Activated CD4-positive, alpha-beta T cell treated with anti-CD3 and anti-CD28 coated beads, Interleukin-2, Interleukin-6, amounts not matched to agents 100 ng/mL and 50 ng/mL, durations not matched to agents 16 hours and 8 hours (primary cell): ENCODE measurements around the gene SCRN2.
A peak's percentile ranks its signal among the peaks of the same experiment; 100 is the strongest.

Experiments
- DNase-seq: peaks from one replicate; pipeline ENCODE4 v3.0.0-alpha.2; 2020

The SCRN2 gene

DNA sequence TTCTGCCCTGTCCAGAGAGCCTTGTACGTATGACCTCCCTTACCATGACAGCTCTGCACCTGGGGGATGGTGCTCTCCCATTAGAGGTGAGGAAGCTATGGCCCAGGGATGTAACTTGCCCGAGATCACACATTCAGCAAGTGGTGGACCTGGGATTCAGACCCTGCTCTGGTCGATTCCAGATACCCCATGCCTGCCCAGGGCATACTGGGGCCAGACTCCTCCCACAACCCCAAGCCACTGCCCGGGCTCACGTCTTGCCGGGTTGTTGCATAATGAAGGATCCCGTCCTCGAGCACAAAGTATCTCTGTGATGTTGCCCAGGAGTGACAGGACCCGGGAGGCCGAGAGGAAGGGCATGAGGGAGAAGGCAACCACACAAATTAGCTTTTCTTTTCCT is 21.6 kb downstream of the SCRN2 start:
- no peak for DNase-seq

DNA sequence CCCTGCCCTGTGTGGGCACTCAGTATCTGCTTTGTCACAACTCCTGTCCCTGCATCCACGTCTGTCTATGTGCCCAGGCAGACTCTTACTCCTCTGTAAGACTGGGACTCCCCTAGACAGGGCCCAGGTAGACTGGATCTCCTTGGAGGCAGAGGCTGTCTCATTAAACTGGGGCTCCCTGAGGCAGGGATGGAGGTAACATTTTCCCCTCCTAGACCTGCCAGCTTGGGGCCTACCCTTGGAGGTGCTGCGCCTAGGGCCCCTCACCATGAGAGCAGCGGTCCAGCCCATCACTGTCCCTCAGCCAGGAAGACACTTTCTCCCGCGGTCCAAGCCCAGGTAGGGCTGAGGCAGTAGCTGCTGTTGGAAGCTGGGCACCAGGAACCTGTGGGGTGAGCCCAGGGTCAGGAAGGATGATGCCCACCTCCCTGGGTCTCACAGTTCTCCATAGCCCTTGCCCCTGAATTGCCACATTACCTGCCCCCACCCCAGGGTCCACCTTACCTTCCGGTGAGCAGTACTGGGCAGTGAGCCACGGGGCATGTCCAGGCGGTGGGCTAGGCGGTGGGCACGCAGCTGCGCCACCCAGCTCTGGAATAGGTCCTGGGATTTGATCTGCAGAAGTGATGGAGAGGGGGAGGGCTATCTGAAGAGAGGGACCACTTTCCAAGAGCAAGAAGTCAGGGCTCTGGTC is 22.9 kb downstream of the SCRN2 start:
- DNase-seq = no peak

DNA sequence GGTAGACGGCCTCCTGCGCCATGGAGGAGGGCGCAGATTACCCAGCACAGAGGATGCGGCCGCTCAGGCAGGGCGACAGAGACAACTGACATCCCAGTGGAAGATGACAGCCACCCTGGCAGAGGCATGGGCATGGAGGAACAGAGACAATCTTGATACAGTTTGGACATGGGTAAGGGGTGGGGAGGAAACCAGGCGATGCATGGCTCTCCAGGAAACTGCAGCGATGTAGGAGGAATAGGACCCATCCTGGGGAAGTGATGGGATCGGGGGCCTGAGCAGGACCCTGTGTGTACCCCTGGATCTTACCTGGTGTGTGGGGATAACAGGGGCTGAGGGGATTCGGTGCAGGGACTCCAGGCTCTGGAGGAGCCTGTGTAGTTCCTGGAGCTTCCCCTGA is 24.1 kb downstream of the SCRN2 start:
- DNase-seq = no peak

DNA sequence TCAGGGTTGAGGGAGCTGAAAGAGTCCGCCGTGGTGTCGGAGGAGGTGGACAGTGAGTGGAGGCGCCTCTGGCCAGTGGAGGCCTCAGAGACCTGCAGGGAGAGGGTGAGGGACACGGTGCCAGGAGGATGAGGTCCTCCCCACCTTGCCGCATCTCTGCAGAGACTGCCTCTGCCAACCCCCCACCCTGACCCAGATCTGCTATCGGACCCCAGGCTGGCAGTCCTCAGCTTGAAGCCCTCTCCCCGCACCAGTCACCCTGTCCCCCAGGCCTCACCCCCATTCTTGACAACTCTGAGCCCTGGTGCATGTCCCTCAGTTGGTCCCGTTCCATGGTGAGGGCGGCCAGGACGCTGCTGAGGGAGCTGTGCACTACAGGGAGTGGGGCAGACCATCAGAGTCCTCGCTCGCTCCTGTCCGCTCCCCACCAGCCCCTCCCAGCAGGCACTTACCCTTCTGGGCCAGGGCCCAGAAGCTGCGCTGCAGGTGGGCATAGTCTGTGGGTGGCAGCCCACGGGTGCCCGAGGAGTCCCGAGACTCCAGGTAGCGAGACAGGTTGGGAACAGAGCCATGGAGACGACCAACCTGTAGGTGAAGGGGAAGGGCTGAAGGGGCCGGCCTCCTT is 24.9 kb downstream of the SCRN2 start:
- DNase-seq = no peak

DNA sequence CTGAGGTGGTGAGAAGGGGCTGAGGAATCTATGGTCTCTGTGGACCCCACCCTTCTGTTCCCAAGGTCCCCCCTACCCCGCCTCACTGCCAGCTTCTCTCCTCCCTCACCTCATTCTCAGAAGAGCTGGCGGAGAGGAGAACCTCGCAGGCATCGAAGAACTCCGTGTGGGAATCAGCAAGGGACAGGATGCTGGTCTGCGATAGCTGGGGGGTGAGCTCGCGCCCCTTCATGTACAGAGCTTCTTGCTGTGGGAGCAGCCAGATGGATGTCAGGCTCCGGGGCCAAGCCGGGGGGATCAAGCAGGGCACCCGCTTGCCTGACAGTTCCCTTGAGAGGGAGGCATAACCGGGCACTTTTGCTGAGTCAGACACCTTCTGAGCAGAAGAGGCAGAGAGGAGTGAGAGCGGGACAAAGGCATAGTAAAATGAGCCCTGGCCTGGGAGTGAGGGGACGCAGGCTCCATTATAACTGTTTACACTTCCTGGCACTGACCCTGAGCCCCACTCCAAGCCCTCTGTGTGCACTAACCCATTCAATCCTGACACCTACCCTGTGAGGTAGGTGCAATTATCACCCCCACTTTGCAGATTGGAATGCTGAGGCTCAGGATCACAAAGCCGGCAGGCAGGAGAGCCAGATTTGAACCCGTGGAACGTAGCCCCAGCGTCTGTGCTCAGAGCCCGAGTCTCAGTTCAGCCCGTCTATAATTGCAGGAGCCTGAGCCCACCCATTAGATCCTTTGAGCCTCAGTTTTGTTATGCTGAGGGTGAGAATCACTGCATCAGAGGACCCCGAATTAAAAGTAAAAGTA is 25.8 kb downstream of the SCRN2 start:
- DNase-seq = no peak

DNA sequence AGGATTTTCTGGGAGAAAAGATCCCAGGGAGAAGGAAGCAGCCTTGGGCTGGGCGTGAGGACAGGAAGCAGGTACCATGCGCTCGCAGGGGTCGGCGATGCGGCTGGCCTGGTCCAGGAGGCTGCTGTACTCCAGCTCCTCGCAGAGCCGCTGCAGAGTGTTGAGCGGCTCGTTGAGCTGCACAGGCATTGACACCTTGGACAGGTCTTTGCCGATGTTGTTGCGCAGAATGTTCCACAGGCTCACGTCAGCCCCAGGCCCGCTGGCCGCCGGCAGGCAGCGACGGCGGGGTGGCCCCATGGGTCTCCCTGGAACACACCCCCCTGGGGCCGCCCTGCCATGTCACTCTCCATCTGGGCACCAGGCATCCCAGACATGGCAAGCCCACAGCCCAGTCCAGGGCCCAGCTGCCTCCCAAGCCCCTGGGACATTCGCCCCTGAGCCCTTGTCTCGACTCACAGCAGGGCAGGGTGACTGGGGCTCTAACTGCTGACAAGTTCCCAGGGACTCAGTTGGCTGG is 27.5 kb downstream of the SCRN2 start:
- DNase-seq = no peak

DNA sequence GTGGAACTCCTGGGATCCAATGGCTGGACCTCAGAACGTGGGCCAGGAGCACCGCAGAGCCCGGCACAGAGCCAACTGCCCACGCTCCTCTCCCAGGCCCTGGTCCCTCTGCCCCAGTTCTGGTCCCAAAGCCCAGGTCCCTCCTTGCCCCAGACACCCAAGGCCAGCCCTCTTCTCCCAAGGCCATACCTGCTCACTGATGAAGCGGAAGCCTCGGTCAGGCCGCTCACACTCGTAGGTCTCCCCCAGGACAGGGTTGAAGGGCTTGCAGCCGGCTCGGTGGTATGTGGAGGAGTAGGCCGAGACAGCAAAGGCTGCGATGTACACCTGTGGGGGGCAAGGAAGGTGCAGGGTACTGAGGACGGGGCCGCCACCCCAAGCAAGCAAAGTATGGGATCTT is 28.0 kb downstream of the SCRN2 start:
- no peak for DNase-seq

DNA sequence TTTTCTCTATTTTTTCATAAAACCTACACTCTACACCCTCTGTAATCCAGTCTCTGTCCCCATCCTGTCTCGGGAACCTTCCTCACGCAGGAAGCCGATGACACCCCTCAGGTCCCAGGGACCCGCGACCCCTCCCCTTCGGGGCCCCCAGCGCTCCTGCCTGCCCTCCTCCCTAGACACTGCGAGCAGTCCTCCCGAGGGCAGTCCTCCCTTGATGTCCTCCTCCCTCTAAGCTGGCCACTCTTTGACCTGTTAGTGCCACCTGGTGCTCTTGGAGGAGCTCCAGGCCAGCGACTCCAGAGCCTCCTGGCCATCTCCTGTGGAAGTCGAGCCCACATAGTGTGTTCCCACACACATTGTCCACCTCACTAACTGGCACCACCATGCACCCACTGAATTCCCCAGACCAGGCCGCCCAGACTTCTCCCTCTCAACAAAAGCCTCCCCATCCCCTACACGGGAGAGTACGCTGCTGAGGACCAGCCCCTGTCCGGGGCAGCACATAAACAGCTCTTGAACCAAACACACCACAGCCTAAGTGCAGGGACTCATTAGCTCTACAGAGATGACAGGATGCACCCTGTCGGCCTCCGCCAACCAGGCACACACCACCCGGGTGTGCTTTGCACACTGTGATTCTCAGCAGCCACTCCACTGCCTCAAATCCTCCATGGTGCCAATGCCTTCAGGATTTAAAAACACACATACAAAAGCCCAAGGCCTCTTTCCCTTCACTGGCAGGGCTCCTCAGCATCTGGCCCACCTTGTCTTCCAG is 28.7 kb downstream of the SCRN2 start:
- no peak for DNase-seq

DNA sequence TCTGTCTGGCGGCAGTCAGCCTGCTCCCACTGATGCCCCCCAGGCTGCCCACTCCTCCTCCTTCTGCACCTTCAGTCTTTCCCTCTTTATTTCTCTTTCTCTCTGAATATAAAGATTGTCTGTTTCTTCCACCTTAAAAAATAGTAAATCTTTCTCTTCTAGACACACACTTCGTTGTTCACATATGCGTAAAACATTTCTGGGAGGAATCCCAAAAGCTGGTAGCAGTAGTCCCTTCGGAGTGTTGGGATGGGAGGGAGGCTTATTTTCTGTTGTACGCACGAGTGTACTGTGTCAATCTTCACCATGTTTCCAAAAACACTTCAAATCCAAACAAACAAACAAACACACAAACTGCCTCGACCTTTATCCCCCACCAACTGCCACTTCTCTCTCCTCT is 29.4 kb downstream of the SCRN2 start:
- DNase-seq = no peak

DNA sequence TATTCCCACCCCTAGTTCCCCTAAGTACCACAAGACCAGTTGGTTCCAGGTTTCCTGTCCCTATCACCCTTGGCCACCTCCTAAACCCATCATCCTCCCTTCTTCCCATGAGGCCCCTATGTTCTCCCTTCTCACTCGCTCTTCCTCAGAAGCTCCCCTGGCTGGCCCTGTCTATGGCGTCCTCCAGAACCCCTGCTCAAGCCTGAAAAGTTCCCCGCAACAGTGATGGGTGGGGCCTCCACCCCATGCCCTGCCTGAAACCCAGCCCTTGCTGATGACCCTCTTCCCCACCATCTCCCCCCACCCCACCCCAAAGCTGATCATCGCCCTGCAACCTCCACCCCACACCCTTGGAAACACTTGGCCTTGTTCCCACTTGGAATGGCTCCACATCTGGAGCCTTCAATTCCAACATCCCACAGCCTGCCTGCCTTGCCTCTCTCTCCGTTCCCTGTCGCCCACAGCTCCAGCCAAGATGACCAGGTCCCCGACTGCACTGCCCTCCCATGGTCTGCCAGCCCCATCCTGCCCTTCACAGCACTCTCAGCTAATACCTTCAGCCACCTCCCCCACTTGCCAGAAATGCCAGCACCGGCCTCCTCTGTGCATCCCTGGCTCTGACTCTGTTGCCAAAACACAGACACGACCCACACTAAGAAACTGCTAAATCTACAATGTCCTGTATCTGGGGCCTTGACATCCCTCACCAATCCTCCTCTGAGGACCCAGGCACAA is 30.0 kb downstream of the SCRN2 start:
- no peak for DNase-seq

DNA sequence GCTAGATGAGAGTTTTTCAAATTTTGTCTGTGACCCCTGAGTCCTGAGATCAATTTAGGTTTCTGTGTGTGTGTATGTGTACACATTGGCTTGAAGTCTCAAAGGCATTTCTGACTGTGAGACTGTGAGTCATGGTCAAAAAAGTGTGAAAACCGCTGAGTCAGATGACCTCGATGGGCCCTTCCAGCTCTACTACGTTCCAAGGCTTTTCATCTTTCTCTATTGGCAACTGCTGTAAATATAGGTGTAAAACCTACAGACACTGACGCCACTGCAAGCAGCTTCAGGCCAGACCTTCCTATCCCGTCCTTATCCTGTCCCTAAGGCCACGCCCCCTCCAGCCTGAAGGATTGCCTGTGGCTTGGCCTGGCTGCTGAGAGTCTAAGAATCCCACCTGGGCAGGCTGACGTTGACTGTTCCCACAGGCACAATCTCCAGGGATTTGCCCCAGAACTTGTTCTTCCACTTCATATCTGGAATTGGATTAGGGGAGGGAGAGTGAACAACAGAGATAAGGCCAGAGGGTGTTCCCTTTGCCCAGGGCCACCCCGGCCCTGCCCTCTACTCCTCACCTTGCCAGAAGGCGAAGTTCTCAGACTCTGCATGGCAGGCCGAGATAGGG is 30.8 kb downstream of the SCRN2 start:
- peak; percentile 72 for DNase-seq

DNA sequence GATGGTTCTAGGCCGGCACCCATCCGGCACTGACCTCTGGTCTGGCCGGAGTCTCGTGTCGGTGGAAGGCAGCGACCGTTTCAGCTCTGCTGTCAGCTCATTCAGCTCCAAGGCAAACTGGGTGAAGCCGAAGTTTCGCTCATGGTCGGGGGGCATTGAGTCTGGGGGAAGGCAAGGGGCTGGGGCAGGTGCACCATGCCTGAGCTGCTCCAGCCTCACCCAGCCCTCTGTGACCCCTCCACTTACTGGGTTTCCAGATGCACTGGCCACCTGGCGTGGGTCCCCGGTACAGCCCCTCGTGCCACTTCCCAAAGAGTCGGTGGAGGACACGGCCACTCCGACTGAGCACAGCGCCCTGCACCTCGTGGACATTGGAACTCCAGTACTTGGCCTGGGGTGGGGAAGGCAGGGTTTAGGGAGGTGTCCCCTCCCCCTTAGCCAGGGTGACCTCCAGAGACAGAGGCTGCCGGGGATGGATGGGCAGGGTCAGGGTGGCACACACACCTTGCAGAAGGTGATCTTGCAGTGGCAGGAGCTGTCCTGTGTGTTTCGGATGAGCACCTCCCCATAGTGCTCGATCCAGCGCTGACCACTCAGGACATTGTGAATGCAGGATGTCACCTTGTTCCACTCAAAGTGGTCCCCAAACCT is 32.1 kb downstream of the SCRN2 start:
- DNase-seq = no peak

DNA sequence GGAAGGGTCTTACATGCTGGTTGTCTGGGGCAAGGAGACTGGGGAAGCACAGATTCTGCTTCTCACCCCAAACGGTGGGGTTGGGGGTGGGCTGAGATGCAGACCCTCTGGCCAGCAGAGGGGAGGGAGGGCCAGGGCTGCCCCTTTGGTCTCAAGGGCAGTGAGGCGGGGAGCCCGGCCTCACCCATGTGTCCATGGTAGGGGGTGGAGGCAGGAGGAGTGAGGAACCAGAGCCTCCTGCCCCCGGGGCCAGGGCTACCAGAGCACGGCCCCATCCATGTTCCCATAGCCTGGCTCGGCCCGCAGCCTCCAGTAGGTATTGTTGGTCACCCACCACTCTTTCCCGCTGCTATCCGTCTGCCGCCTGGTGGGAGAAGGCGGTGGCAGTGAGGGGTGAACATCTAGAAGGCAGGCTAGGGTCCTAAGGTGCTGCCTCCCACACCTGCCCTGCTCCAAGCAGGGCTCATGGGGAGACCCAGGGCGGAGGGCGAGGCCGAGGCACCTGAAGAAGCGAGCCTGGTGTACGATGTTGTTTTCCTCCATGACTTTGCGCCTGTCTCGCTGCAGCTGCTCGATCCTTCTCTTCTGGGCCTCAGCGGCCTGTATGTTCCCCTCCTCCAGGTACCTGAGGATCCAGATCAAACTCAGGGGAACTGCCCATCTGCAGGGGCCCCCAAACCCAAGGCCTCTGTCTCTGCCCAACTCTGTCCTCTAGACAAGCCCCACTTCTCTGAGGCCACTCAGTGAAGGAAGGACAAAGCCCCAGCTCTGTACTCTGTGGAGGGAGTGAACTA is 32.8 kb downstream of the SCRN2 start:
- no peak for DNase-seq

DNA sequence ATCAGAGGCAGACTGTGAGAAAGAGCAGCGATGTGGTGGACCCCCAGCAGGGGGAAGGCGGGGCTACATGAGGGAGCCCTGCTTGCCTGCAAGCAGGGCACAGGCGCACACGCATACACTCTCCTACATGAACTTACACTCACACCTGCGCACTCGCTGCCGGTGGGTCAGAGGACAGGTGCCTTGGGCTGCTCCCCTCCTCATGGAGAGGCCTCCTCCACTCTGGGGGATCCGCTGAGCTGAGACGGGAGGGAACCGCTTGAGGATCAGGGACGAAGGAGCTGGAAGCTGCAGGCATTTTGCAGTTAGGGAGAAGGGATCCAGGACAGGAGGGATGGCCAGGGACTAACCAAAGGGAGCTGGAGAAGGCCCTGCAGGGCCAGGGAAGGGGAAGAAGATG is 33.7 kb downstream of the SCRN2 start:
- no peak for DNase-seq

DNA sequence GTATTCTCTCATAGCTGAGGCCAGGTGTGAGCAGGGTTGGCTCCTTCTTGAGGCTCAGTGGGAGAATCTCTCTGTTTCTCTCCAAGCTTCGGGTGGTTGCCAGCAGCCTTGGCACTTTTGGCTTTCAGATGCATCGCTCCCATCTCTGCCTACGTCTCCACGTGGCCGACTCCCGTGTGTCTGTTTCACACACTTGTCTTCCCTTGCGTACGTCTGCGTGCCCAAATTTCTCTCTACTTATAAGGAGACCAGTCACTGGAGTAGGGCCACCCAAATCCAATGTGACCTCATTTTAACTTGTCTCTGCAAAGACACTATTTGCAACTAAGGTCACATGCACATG is 34.2 kb downstream of the SCRN2 start:
- DNase-seq = no peak

DNA sequence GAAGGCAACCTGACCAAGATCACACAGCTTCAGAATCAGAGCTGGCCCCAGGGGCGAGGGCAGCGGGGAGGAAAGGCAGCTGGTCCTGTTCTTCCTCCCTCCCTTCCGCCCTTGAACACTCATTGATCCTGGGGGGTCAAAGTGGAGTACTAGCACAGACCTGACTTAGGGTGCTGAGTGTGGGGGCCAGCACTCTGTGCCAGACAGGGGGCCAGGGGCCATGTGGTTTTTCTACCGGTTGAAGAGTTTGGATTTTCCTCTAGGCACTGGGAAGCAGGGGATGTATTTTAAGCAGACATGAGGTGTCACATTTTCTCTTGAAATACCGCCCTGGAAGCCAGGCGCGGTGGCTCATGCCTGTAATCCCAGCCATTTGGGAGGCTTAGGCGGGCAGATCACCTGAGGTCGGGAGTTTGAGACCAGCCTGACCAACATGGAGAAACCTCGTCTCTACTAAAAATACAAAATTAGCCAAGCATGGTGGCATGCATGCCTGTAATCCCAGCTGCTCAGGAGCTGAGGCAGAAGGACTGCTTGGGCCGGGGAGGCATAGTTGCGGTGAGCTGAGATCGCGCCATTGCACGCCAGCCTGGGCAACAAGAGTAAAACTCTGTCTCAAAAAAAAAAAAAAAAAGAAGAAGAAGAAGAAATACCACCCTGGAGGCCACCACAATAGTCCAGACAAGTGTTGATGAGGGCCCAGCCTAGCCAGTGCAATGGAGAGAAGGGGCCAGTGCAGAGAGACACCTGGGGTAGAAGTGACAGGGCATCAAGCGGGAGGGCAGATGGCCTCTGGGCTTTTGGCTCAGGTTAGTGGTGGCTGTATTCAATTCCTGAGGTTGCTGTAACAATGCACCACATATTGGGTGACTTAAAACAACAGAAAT is 34.8 kb downstream of the SCRN2 start:
- DNase-seq = no peak

DNA sequence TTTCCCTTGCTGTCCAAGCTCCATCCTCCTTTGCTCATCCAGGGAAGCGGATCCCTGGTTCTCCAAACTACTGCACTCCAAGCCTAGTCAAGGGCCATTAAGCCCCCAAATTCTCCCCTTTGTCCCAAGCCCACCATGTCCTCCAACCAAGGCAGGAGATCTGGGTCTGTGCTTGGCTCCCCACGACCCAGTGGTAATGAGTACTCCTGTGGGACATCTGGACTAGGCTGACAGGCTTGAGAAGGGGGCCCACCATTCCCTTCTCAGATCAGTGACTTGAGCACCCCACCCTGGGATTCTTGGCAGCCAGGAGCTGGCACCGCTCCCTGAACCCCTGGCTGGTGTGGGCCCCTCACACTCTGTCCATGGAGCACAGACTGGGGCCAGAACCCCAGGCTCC is 36.6 kb downstream of the SCRN2 start:
- DNase-seq = no peak

DNA sequence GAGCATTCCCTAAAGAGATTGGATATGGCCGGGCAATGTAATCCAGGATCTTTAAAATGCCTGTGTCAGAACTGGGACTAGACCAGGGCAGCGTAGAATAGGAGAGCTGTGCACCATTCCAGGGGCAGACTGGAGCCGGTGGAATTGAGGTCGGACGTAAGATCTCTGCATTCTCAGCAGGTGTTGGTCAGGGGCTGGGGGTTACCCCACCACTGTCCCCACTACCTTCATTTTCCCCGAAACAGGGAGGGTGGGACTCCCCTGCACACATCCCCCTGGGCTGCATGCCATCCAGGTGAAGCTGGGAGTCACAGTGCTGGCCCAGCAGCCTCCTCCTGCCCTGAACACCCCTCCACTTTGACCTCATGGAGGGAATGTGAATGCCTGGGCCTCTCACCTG is 37.3 kb downstream of the SCRN2 start:
- DNase-seq = no peak

DNA sequence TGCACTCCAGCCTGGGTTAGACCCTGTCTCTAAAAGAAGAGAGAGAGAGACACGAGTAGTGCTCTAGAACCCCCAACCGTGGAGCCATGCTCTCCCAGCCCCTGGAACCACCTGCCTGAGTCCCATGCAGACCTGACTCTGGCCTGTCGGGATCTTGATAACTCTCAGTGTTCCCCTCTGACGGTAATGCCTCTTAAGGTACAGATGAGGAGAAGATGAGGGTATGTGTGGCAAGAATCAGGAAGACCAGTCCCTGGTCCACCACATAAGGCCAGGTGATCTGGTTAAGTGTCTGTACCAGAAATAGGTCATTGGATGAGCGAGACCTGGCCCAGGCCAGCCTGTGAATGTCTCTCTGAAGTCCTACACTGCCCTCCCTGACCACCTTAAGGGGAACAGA is 37.9 kb downstream of the SCRN2 start:
- DNase-seq = no peak
